Measurements from ENCODE around the gene SMIM44.

SMIM44 gene

GRCh38 chr19:3479177-3479833 is 3.9 kb downstream of the SMIM44 start:
- DNase-seq (ENCODE audit: insufficient read length) = no peak
- FAIRE-seq = no peak
- no peak for TF ChIP-seq TAF1 (IDR thresholded peaks at IDR 0.05; ENCODE audit: borderline replicate concordance, low read depth, low read length)
- no peak for TF ChIP-seq POLR2A (IDR thresholded peaks at IDR 0.05; ENCODE audit: low read depth, low read length)
- no peak for TF ChIP-seq POLR2AphosphoS5 (IDR thresholded peaks at IDR 0.05; ENCODE audit: low read depth, low read length)

- TF ChIP-seq POLR2AphosphoS5 (IDR thresholded peaks at IDR 0.05; ENCODE audit: low read depth, low read length) (no peak), TAF1 (IDR thresholded peaks at IDR 0.05; ENCODE audit: borderline replicate concordance, low read depth, low read length) (no peak), POLR2A (IDR thresholded peaks at IDR 0.05; ENCODE audit: low read depth, low read length) (no peak)
- FAIRE-seq (no peak), DNase-seq (ENCODE audit: insufficient read length) (no peak)
Measured at GRCh38 chr19:3478409-3479176, 4.6 kb downstream of the SMIM44 start.

GRCh38 chr19:3477951-3478350 is 5.3 kb downstream of the SMIM44 start:
- TF ChIP-seq POLR2AphosphoS5 (IDR thresholded peaks at IDR 0.05; ENCODE audit: low read depth, low read length) (no peak), POLR2A (IDR thresholded peaks at IDR 0.05; ENCODE audit: low read depth, low read length) (no peak), TAF1 (IDR thresholded peaks at IDR 0.05; ENCODE audit: borderline replicate concordance, low read depth, low read length) (no peak)
- FAIRE-seq (no peak), DNase-seq (ENCODE audit: insufficient read length) (no peak)

- DNase-seq (ENCODE audit: insufficient read length) (no peak), FAIRE-seq (no peak)
- TF ChIP-seq TAF1 (IDR thresholded peaks at IDR 0.05; ENCODE audit: borderline replicate concordance, low read depth, low read length) = no peak
- no peak for TF ChIP-seq POLR2AphosphoS5 (IDR thresholded peaks at IDR 0.05; ENCODE audit: low read depth, low read length)
Measured at GRCh38 chr19:3477506-3477905, 5.7 kb downstream of the SMIM44 start.

- FAIRE-seq (no peak), DNase-seq (ENCODE audit: insufficient read length) (no peak)
- TF ChIP-seq POLR2A (IDR thresholded peaks at IDR 0.05; ENCODE audit: low read depth, low read length) (no peak), POLR2AphosphoS5 (IDR thresholded peaks at IDR 0.05; ENCODE audit: low read depth, low read length) (no peak), TAF1 (IDR thresholded peaks at IDR 0.05; ENCODE audit: borderline replicate concordance, low read depth, low read length) (no peak)
Measured at GRCh38 chr19:3476830-3477229, 6.4 kb downstream of the SMIM44 start.

GRCh38 chr19:3475449-3475848 is 7.8 kb downstream of the SMIM44 start:
- DNase-seq (ENCODE audit: insufficient read length) (no peak), FAIRE-seq (no peak)
- TF ChIP-seq POLR2AphosphoS5 (IDR thresholded peaks at IDR 0.05; ENCODE audit: low read depth, low read length) (no peak), POLR2A (IDR thresholded peaks at IDR 0.05; ENCODE audit: low read depth, low read length) (no peak), TAF1 (IDR thresholded peaks at IDR 0.05; ENCODE audit: borderline replicate concordance, low read depth, low read length) (no peak)

GRCh38 chr19:3474614-3475013 is 8.6 kb downstream of the SMIM44 start:
- TF ChIP-seq POLR2AphosphoS5 (IDR thresholded peaks at IDR 0.05; ENCODE audit: low read depth, low read length) = no peak
- TF ChIP-seq TAF1 (IDR thresholded peaks at IDR 0.05; ENCODE audit: borderline replicate concordance, low read depth, low read length) = no peak
- TF ChIP-seq POLR2A (IDR thresholded peaks at IDR 0.05; ENCODE audit: low read depth, low read length) = no peak
- FAIRE-seq (no peak), DNase-seq (ENCODE audit: insufficient read length) (no peak)

GRCh38 chr19:3474010-3474409 is 9.2 kb downstream of the SMIM44 start:
- DNase-seq (ENCODE audit: insufficient read length) (no peak), FAIRE-seq (no peak)
- no peak for TF ChIP-seq POLR2A (IDR thresholded peaks at IDR 0.05; ENCODE audit: low read depth, low read length)
- no peak for TF ChIP-seq POLR2AphosphoS5 (IDR thresholded peaks at IDR 0.05; ENCODE audit: low read depth, low read length)
- TF ChIP-seq TAF1 (IDR thresholded peaks at IDR 0.05; ENCODE audit: borderline replicate concordance, low read depth, low read length) = no peak

GRCh38 chr19:3471954-3472655 is 11.1 kb downstream of the SMIM44 start:
- no peak for DNase-seq (ENCODE audit: insufficient read length)
- FAIRE-seq = no peak
- no peak for TF ChIP-seq POLR2A (IDR thresholded peaks at IDR 0.05; ENCODE audit: low read depth, low read length)
- TF ChIP-seq TAF1 (IDR thresholded peaks at IDR 0.05; ENCODE audit: borderline replicate concordance, low read depth, low read length) = no peak
- no peak for TF ChIP-seq POLR2AphosphoS5 (IDR thresholded peaks at IDR 0.05; ENCODE audit: low read depth, low read length)

- FAIRE-seq (no peak), DNase-seq (ENCODE audit: insufficient read length) (no peak)
- TF ChIP-seq POLR2A (IDR thresholded peaks at IDR 0.05; ENCODE audit: low read depth, low read length) (no peak), POLR2AphosphoS5 (IDR thresholded peaks at IDR 0.05; ENCODE audit: low read depth, low read length) (no peak), TAF1 (IDR thresholded peaks at IDR 0.05; ENCODE audit: borderline replicate concordance, low read depth, low read length) (no peak)
Measured at GRCh38 chr19:3470500-3471128, 12.6 kb downstream of the SMIM44 start.
